ENCODE data around the gene FCF1. TPM values are rescaled to one million over a fixed set of nuclear protein-coding genes. Genes with fewer than 3 reads are reported as not detected.

Gene FCF1
- total RNA-seq, 1 experiment from 2014 or later = 62.5 TPM

GRCh38 chr14:74784634-74785033 lies 71.7 kb downstream of the FCF1 start:
- Histone ChIP-seq H3K27me3 (replicated peaks; ENCODE audit: control insufficient read depth, insufficient read depth, low read length) (no peaks in the 10 kb centered on the region), H3K36me3 (ENCODE audit: control insufficient read depth, insufficient read depth, low read length) (no peaks in the 10 kb centered on the region; the same call in 1 of the 2 replicates), H3K4me3 (ENCODE audit: low read depth, low read length) (no peak overlapping the region), H3K4me1 (no peaks in the 10 kb centered on the region), H3K9me3 (no peaks in the 10 kb centered on the region)
- no TSS peak for BruUV-seq (replicated peaks)
- peaks cover 12% of the 10 kb centered on the region for H3K4me1 Mint-ChIP-seq (ENCODE audit: low read depth, unreplicated experiment)
- H3K27me3 Mint-ChIP-seq (ENCODE audit: insufficient read depth, unreplicated experiment) = no peaks in the 10 kb centered on the region
- intact Hi-C loops (cut with micrococcal nuclease; ENCODE audit: unreplicated experiment) = no loop called here
- CTCF ChIA-PET = interaction anchor here (0.6 kb wide), 1 partner anchor 44 kb away, joined by 3 read pairs; no protein-coding TSS in a partner anchor
- POLR2A ChIA-PET = no interaction called here
- no peak overlapping the region for H3K27ac Mint-ChIP-seq (ENCODE audit: unreplicated experiment)
- no peak for DNase-seq
- TF ChIP-seq CTCF (IDR thresholded peaks at IDR 0.05; ENCODE audit: insufficient read depth in 1 of 2, low read depth in 1 of 2, low read length in 1 of 2, severe bottlenecking in 1 of 2, unreplicated experiment in 1 of 2) = no peak
- no peaks in the 10 kb centered on the region for H3K9me3 Mint-ChIP-seq (ENCODE audit: unreplicated experiment)
- no peak overlapping the region for H3K4me3 Mint-ChIP-seq (ENCODE audit: unreplicated experiment)
- peaks cover 59% of the 10 kb centered on the region for H3K36me3 Mint-ChIP-seq (ENCODE audit: insufficient read depth, unreplicated experiment)

GRCh38 chr14:74785056-74785613 lies 72.2 kb downstream of the FCF1 start:
- POLR2A ChIA-PET = no interaction called here
- Histone ChIP-seq H3K4me3 (ENCODE audit: low read depth, low read length) (no peak overlapping the region), H3K36me3 (ENCODE audit: control insufficient read depth, insufficient read depth, low read length) (no peaks in the 10 kb centered on the region; the same call in 1 of the 2 replicates), H3K9me3 (no peaks in the 10 kb centered on the region), H3K27me3 (replicated peaks; ENCODE audit: control insufficient read depth, insufficient read depth, low read length) (no peaks in the 10 kb centered on the region), H3K4me1 (no peaks in the 10 kb centered on the region)
- BruUV-seq (replicated peaks) = no TSS peak
- Mint-ChIP-seq H3K9me3 (ENCODE audit: unreplicated experiment) (no peaks in the 10 kb centered on the region), H3K27me3 (ENCODE audit: insufficient read depth, unreplicated experiment) (no peaks in the 10 kb centered on the region), H3K4me1 (ENCODE audit: low read depth, unreplicated experiment) (peaks cover 12% of the 10 kb centered on the region), H3K4me3 (ENCODE audit: unreplicated experiment) (no peak overlapping the region), H3K27ac (ENCODE audit: unreplicated experiment) (no peak overlapping the region), H3K36me3 (ENCODE audit: insufficient read depth, unreplicated experiment) (peaks cover 59% of the 10 kb centered on the region)
- no peak for TF ChIP-seq CTCF (IDR thresholded peaks at IDR 0.05; ENCODE audit: insufficient read depth in 1 of 2, low read depth in 1 of 2, low read length in 1 of 2, severe bottlenecking in 1 of 2, unreplicated experiment in 1 of 2)
- CTCF ChIA-PET = interaction anchor here (0.6 kb wide), 1 partner anchor 43 kb away, joined by 3 read pairs; no protein-coding TSS in a partner anchor
- intact Hi-C loops (cut with micrococcal nuclease; ENCODE audit: unreplicated experiment) = no loop called here
- DNase-seq = no peak

GRCh38 chr14:74786796-74787315 lies 73.9 kb downstream of the FCF1 start:
- Mint-ChIP-seq H3K4me1 (ENCODE audit: low read depth, unreplicated experiment) (peaks cover 12% of the 10 kb centered on the region), H3K4me3 (ENCODE audit: unreplicated experiment) (no peak overlapping the region), H3K9me3 (ENCODE audit: unreplicated experiment) (no peaks in the 10 kb centered on the region), H3K27ac (ENCODE audit: unreplicated experiment) (no peak overlapping the region), H3K36me3 (ENCODE audit: insufficient read depth, unreplicated experiment) (peaks cover 54% of the 10 kb centered on the region), H3K27me3 (ENCODE audit: insufficient read depth, unreplicated experiment) (no peaks in the 10 kb centered on the region)
- no TSS peak for BruUV-seq (replicated peaks)
- CTCF ChIA-PET = no interaction called here
- TF ChIP-seq CTCF (IDR thresholded peaks at IDR 0.05; ENCODE audit: insufficient read depth in 1 of 2, low read depth in 1 of 2, low read length in 1 of 2, severe bottlenecking in 1 of 2, unreplicated experiment in 1 of 2) = no peak
- intact Hi-C loops (cut with micrococcal nuclease; ENCODE audit: unreplicated experiment) = no loop called here
- POLR2A ChIA-PET = no interaction called here
- H3K4me3 ChIP-seq (ENCODE audit: low read depth, low read length) = no peak overlapping the region
- no peaks in the 10 kb centered on the region for H3K4me1 ChIP-seq
- H3K36me3 ChIP-seq (ENCODE audit: control insufficient read depth, insufficient read depth, low read length) = no peaks in the 10 kb centered on the region
- no peaks in the 10 kb centered on the region for H3K27me3 ChIP-seq (replicated peaks; ENCODE audit: control insufficient read depth, insufficient read depth, low read length)
- no peaks in the 10 kb centered on the region for H3K9me3 ChIP-seq
- no peak for DNase-seq

Other genes with a start within 250 kb of the FCF1 start
- gene NPC2, start 219.8 kb upstream of the FCF1 start, total RNA-seq (2022) = 242 and 291 TPM in 2 replicates
- 28.5 and 33.0 TPM in 2 replicates for gene ISCA2, start 219.4 kb upstream of the FCF1 start, total RNA-seq (2022)
- gene LTBP2, start 100.9 kb upstream of the FCF1 start, total RNA-seq (2022) = 0.86 and 1.0 TPM in 2 replicates
- 38.0 and 41.5 TPM in 2 replicates for gene AREL1, start 64 bp upstream of the FCF1 start, total RNA-seq (2022)
- gene YLPM1, start 50.2 kb downstream of the FCF1 start, total RNA-seq (2022) = 64.4 and 65.0 TPM in 2 replicates
- not detected in 2 replicates for gene PROX2, start 163.0 kb downstream of the FCF1 start, total RNA-seq (2022)
- gene DLST, start 168.8 kb downstream of the FCF1 start, total RNA-seq (2022) = 81.4 and 88.1 TPM in 2 replicates
- gene RPS6KL1, start 210.1 kb downstream of the FCF1 start, total RNA-seq (2022) = 6.8 and 9.8 TPM in 2 replicates
- 8.9 and 9.1 TPM in 2 replicates for gene PGF, start 242.5 kb downstream of the FCF1 start, total RNA-seq (2022)